Naive thymus-derived CD4-positive, alpha-beta T cell (primary cell): ENCODE measurements around the gene NRN1. TPM values are rescaled to one million over a fixed set of nuclear protein-coding genes. Genes with fewer than 3 reads are reported as not detected.

Experiments
- ATAC-seq: fragments of 150-1000 bp; cut with Tn5 transposase; 2 replicates; pipeline ENCODE4 v1.10.0; 2021; ENCODE audit warnings: mild to moderate bottlenecking, moderate library complexity
- CTCF ChIA-PET: fragments of 350-600 bp; sonication (Branson Sonifier 250); formaldehyde crosslinking; loops from one replicate; lab custom pipeline; 2021; ENCODE audit warnings: antibody characterized with exemption; lab: Charles Lee
- POLR2A ChIA-PET: fragments of 350-600 bp; sonication (Branson Sonifier 250); formaldehyde crosslinking; loops from one replicate; lab custom pipeline; 2021; ENCODE audit warnings: antibody characterized with exemption, inconsistent platforms; lab: Charles Lee
- DNase-seq, 9 donors: peaks; one replicate each; pipeline versions ENCODE4 v3.0.0 to v3.0.0-alpha.2; 2020 to 2022; ENCODE audit warnings: mixed read lengths in 1 of 9
- H3K27ac ChIP-seq: one replicate; pipeline ENCODE4 v1.7.0; 2013; ENCODE audit warnings: mild to moderate bottlenecking, low read depth, low read length, moderate library complexity
- H3K27me3 ChIP-seq, 2 donors: one replicate each; pipeline ENCODE4 v1.7.0; 2013; ENCODE audit warnings: low read length in 2 of 2, mild to moderate bottlenecking in 2 of 2, moderate library complexity in 2 of 2; ENCODE audit not compliant: control insufficient read depth in 2 of 2, insufficient read depth in 2 of 2
- H3K36me3 ChIP-seq, 3 experiments: 1 replicate in 2 of 3; 2 replicates in 1 of 3; pipeline ENCODE4 v1.7.0; 2013; ENCODE audit warnings: low read length in 3 of 3, mild to moderate bottlenecking in 3 of 3, moderate library complexity in 1 of 3; ENCODE audit not compliant: insufficient read depth in 3 of 3, control insufficient read depth in 2 of 3
- H3K4me1 ChIP-seq, 2 donors: one replicate each; pipeline ENCODE4 v1.7.0; 2013; ENCODE audit warnings: low read length in 2 of 2, mild to moderate bottlenecking in 2 of 2, moderate library complexity in 1 of 2; ENCODE audit not compliant: control insufficient read depth in 2 of 2, insufficient read depth in 2 of 2
- H3K4me3 ChIP-seq: 2 replicates; pipeline ENCODE4 v1.7.0; 2013; ENCODE audit warnings: mild to moderate bottlenecking, low read length
- H3K9me3 ChIP-seq, 3 experiments: 1 replicate in 2 of 3; 2 replicates in 1 of 3; pipeline ENCODE4 v1.7.0; 2013; ENCODE audit warnings: low read length in 3 of 3; ENCODE audit not compliant: control insufficient read depth in 2 of 3
- H3K27ac Mint-ChIP-seq, 9 donors: one replicate each; pipeline ENCODE4 v1.8.0; 2020 to 2022; ENCODE audit warnings: mixed read lengths in 9 of 9, mild to moderate bottlenecking in 8 of 9, moderate library complexity in 5 of 9, inconsistent platforms in 2 of 9
- H3K27me3 Mint-ChIP-seq, 5 donors: one replicate each; pipeline ENCODE4 v1.8.0; 2021 to 2022; ENCODE audit warnings: mixed read lengths in 5 of 5, mild to moderate bottlenecking in 1 of 5
- H3K36me3 Mint-ChIP-seq, 5 donors: one replicate each; pipeline ENCODE4 v1.8.0; 2020 to 2022; ENCODE audit warnings: mixed read lengths in 5 of 5, mild to moderate bottlenecking in 3 of 5, inconsistent platforms in 1 of 5
- H3K4me1 Mint-ChIP-seq, 7 donors: one replicate each; pipeline ENCODE4 v1.8.0; 2020 to 2022; ENCODE audit warnings: mixed read lengths in 7 of 7, mild to moderate bottlenecking in 3 of 7, inconsistent platforms in 1 of 7
- H3K4me3 Mint-ChIP-seq, 10 donors: one replicate each; pipeline ENCODE4 v1.8.0; 2020 to 2022; ENCODE audit warnings: mild to moderate bottlenecking in 10 of 10, mixed read lengths in 10 of 10, moderate library complexity in 6 of 10, inconsistent platforms in 2 of 10
- H3K9me3 Mint-ChIP-seq, 11 donors: one replicate each; pipeline ENCODE4 v1.8.0; 2020 to 2022; ENCODE audit warnings: mixed read lengths in 11 of 11, mild to moderate bottlenecking in 4 of 11, inconsistent platforms in 1 of 11, moderate library complexity in 1 of 11
- intact Hi-C, 2 donors: fragments of 100-400 bp; cut with micrococcal nuclease; formaldehyde crosslinking; loops; one replicate each; pipeline ENCODE4 v1.15.1; 2023
- polyA plus RNA-seq, 2 donors: library from polyadenylated mRNA; unstranded; fragments of 300-500 nt; fragmentation: Illumina TruSeq; gene quantifications; one replicate each; pipeline ENCODE4 v1.2.3, GENCODE V29; 2021
- total RNA-seq, 6 experiments: library from RNA in 5 of 6; stranded (reverse) in 5 of 6; gene quantifications; 1 replicate in 5 of 6; 2 replicates in 1 of 6; pipeline ENCODE4 v1.2.3 and lab custom pipeline; 2021 to 2026

NRN1 gene
- total and polyA plus RNA-seq, 7 experiments from 2014 or later, result 0.19 to 9.1 (median 0.34) TPM; not detected in 2

DNA sequence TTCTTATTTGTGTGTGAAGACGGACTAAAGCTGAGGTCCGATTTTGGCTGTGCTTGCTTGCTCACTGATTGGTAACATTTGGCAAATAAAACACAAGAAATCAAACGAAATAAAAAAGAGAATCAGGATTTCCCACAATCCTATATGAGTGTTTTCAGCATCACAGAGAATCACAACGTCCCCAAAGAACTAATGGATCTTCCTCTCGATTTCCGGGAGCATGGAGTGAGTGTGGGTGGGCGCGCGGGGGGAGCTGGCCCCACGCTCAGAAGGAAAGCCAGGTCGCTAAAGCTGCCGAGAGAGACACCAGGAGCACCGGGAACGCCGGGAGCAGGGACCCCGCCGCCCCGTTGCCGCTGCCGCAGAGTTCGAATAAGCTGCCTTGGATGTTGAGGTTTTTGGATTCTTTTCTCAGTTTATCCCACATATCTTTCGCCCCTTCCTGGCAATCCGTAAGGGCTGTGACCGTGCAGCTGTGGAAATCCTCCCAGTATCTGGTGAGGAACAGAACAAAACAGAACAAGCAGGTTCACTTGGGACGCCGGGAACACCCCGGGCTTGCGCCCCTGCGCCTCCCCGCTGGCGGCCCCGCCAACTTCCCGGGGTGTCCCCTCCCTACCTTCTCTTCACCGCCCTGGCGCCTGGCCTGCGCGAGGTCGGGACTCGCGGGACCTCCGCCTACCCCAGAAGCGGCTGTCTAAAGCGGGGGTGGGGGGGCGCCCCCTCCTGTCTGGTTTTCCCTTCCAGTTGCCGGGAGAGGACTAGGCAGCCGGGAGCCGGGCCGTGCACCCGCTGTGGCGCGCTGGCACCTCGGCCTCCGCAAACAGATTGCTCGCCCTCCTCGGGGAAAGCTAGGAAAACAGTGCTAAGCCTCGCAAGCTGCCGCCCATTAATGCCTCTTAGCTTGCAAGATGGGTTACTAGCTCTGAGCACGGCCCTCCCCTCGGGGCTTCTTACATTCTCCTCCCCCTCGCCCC, 7.7 kb downstream of the NRN1 start:
- H3K4me3 Mint-ChIP-seq, result peak overlapping the region; percentile 49 to 92 (median 69)
- H3K9me3 ChIP-seq, result peaks cover 0 to 9% (median 3%) of the 10 kb centered on the region in 3 experiments
- H3K27me3 Mint-ChIP-seq, result peaks cover 85 to 95% (median 88%) of the 10 kb centered on the region in 5 donors
- H3K36me3 ChIP-seq, result no peaks in the 10 kb centered on the region
- no peak overlapping the region for H3K4me3 ChIP-seq
- ChIA-PET POLR2A (no interaction called here), CTCF (no interaction called here)
- intact Hi-C loops, result loop anchor here in 1 of 2 donors (1.0 to 10.0 kb wide), 3 partner anchors 9 to 184 kb away; no protein-coding TSS in a partner anchor
- H3K27me3 ChIP-seq, result peaks cover 63 to 90% of the 10 kb centered on the region in 2 donors
- peaks cover 0 to 26% (median 7%) of the 10 kb centered on the region in 5 donors for H3K36me3 Mint-ChIP-seq
- peaks cover 54 to 89% (median 77%) of the 10 kb centered on the region in 7 donors for H3K4me1 Mint-ChIP-seq
- peak in 2 of 9 donors; percentile 15 to 19 for DNase-seq
- peak overlapping the region in 5 of 9 donors; percentile 38 to 75 (median 71) for H3K27ac Mint-ChIP-seq
- no peak overlapping the region for H3K27ac ChIP-seq
- H3K4me1 ChIP-seq, result peaks cover 27 to 75% of the 10 kb centered on the region in 2 donors
- peaks cover 0 to 32% (median 14%) of the 10 kb centered on the region in 11 donors for H3K9me3 Mint-ChIP-seq
- ATAC-seq, result no peak

DNA sequence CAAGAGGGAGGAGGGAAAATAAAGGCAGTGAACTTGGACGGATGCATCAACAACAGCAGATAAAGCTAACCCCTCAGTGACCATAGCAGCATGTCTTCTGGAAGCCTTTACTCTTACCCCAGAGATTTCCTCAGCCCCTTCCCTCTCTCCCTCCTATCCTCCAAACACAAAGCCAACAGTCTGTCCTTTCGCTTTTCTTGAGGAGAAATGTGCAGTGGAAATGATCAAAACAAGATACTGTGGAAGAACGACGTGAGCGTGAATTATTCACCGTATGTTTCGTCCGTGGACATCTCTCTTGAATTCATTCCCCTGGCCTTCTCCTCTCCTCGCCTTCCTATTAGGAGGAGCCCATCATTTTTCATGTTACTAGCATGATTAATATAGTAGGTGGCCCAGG, 8.5 kb downstream of the NRN1 start:
- H3K36me3 Mint-ChIP-seq, result peaks cover 3 to 25% (median 9%) of the 10 kb centered on the region in 5 donors
- Histone ChIP-seq H3K9me3 (peaks cover 0 to 9% (median 3%) of the 10 kb centered on the region in 3 experiments), H3K36me3 (no peaks in the 10 kb centered on the region), H3K4me1 (peaks cover 27 to 69% of the 10 kb centered on the region in 2 donors), H3K4me3 (no peak overlapping the region), H3K27ac (no peak overlapping the region), H3K27me3 (peaks cover 62 to 89% of the 10 kb centered on the region in 2 donors)
- POLR2A ChIA-PET, result no interaction called here
- ATAC-seq (no peak), DNase-seq (peak in 1 of 9 donors; percentile 10)
- H3K27me3 Mint-ChIP-seq, result peaks cover 89 to 95% (median 92%) of the 10 kb centered on the region in 5 donors
- CTCF ChIA-PET, result no interaction called here
- H3K4me3 Mint-ChIP-seq, result peak overlapping the region in 9 of 10 donors; percentile 20 to 93 (median 88)
- H3K27ac Mint-ChIP-seq, result peak overlapping the region in 3 of 9 donors; percentile 15 to 72 (median 24)
- peaks cover 56 to 89% (median 76%) of the 10 kb centered on the region in 7 donors for H3K4me1 Mint-ChIP-seq
- H3K9me3 Mint-ChIP-seq, result peaks cover 0 to 34% (median 14%) of the 10 kb centered on the region in 11 donors
- intact Hi-C loops, result loop anchor here in 1 of 2 donors (1.0 to 10.0 kb wide), 3 partner anchors 10 to 183 kb away; no protein-coding TSS in a partner anchor

DNA sequence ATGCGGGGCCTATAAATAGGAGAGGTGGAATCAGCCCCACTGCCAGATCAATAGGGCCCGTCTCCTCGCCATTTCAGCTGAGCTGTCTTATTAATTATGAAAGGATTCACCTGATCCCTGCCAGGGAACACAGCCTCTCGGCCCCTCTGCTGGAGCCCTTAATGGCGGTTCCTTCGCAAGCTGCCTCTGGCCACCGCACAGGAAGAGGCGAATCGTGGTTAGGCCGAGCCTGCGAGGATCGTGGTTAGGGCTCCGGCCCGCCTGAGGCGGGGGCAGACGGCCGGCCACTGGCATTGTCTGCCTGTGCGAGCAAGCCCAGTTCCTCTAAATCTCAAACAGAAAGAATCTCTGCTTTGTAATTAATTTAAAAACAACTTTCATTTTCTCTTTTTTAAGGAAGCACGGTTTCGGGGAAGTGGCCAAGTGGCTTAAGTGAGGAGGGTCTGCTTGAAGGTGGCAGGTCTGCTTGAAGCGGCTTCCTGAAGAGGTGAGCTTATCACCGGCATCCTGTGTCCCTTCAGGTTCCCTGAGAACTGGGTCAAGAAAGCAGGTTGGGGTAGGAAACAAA, 9.2 kb downstream of the NRN1 start:
- Mint-ChIP-seq H3K36me3 (peaks cover 3 to 21% (median 9%) of the 10 kb centered on the region in 5 donors), H3K4me1 (peaks cover 50 to 82% (median 71%) of the 10 kb centered on the region in 7 donors), H3K27me3 (peaks cover 91 to 95% (median 92%) of the 10 kb centered on the region in 5 donors), H3K27ac (peak overlapping the region in 3 of 9 donors; percentile 52 to 68 (median 55)), H3K4me3 (peak overlapping the region; percentile 71 to 93 (median 90)), H3K9me3 (peaks cover 0 to 34% (median 14%) of the 10 kb centered on the region in 11 donors)
- intact Hi-C loops, result loop anchor here (1.0 to 10.0 kb wide), 5 partner anchors 8 to 527 kb away; no protein-coding TSS in a partner anchor
- Histone ChIP-seq H3K4me3 (peak overlapping the region; percentile 84), H3K27ac (no peak overlapping the region), H3K27me3 (peaks cover 54 to 88% of the 10 kb centered on the region in 2 donors), H3K4me1 (peaks cover 27 to 62% of the 10 kb centered on the region in 2 donors), H3K36me3 (no peaks in the 10 kb centered on the region), H3K9me3 (peaks cover 0 to 9% (median 3%) of the 10 kb centered on the region in 3 experiments)
- ATAC-seq, result peak; percentile 45
- DNase-seq, result peak in 3 of 9 donors; percentile 23 to 35 (median 34)
- ChIA-PET POLR2A (no interaction called here), CTCF (interaction anchor here (0.6 kb wide), 1 partner anchor 539 kb away, joined by 4 read pairs; no protein-coding TSS in a partner anchor)

DNA sequence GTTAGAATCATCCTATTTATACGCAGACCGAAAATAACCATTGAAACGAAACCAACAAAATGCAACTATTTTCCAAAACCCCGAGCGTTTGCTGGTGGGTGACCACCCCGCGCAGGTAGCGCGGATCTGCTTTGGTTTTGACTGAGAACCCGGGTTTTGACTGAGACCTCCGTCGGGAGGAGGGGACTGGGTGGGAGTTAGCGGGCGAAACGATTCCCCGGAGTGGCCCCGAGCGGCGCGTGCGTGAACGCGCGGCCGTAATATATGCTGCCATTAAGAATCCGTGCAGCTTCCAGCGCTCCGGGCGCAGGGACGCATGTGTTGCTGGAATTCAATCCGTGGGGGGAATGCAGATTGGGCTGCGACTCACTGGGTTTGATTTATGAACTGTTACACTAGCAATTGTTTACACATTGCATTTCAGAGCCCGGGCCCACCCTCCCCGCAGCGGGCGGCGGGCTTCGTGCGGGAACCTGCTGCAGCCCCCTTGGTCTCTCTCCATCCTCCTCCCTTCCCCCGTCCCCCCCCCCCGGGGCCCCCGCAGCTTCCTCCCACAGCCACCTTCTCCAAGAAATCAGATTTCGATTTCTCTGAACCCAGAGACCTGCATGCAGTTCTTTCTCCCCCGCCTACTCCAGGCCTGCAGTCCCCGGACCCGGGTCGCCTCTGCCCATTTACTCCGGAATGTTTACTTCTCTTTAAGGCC, 9.9 kb downstream of the NRN1 start:
- H3K36me3 Mint-ChIP-seq, result peaks cover 3 to 21% (median 9%) of the 10 kb centered on the region in 5 donors
- peak; percentile 33 for ATAC-seq
- H3K27ac ChIP-seq, result no peak overlapping the region
- peaks cover 0 to 9% (median 3%) of the 10 kb centered on the region in 3 experiments for H3K9me3 ChIP-seq
- H3K4me1 Mint-ChIP-seq, result peaks cover 48 to 75% (median 65%) of the 10 kb centered on the region in 7 donors
- H3K27me3 ChIP-seq, result peaks cover 51 to 83% of the 10 kb centered on the region in 2 donors
- H3K27me3 Mint-ChIP-seq, result peaks cover 90 to 95% (median 93%) of the 10 kb centered on the region in 5 donors
- POLR2A ChIA-PET, result no interaction called here
- peaks cover 27 to 55% of the 10 kb centered on the region in 2 donors for H3K4me1 ChIP-seq
- peaks cover 0 to 34% (median 14%) of the 10 kb centered on the region in 11 donors for H3K9me3 Mint-ChIP-seq
- H3K36me3 ChIP-seq, result no peaks in the 10 kb centered on the region
- peak overlapping the region; percentile 84 for H3K4me3 ChIP-seq
- peak overlapping the region; percentile 87 to 93 (median 90) for H3K4me3 Mint-ChIP-seq
- H3K27ac Mint-ChIP-seq, result peak overlapping the region in 8 of 9 donors; percentile 0 to 80 (median 56)
- intact Hi-C loops, result loop anchor here (1.0 to 10.0 kb wide), 5 partner anchors 8 to 526 kb away; no protein-coding TSS in a partner anchor
- peak in 2 of 9 donors; percentile 33 to 37 for DNase-seq
- CTCF ChIA-PET, result interaction anchor here (0.6 kb wide), 1 partner anchor 538 kb away, joined by 4 read pairs; no protein-coding TSS in a partner anchor

DNA sequence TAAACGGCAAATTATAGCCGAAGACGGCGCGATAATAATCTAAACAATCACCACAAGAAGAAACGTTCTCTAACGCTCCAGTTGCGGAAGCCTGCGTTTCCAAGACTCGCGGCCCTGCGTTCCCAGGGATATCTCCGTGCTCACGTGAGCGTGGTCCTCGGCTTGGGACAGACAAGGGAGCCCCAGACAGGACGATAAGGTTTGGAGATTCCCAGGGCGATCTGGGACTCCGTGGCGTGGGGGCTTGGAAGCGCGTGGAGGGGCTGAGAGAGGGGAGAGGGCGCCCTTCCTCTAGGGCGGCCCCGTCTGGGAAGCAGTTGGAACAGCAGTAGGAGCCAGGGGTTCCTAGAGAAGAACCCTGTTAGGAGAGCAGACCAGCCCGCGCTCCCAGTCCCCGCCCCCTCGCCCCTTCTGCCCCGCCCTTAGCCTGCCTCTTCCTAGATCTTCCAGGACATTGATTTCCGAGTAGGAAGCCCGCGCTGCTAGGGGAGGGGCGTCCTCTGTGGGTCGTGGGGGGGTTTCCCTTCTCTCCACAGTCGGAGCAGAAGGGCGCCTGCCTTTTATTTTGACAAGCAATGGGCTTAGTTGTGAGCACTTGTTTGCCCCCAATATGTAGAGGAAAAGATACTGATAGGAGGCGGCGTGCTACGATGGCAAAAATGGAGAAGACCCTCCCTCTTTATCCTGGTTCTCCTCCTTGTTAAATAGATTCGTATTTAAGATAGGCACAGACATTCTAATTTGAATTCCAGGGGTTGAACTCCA, 10.6 kb downstream of the NRN1 start:
- Mint-ChIP-seq H3K36me3 (peaks cover 3 to 18% (median 9%) of the 10 kb centered on the region in 5 donors), H3K9me3 (peaks cover 0 to 31% (median 14%) of the 10 kb centered on the region in 11 donors), H3K4me3 (peak overlapping the region; percentile 87 to 93 (median 90)), H3K27ac (peak overlapping the region in 8 of 9 donors; percentile 15 to 86 (median 64)), H3K27me3 (peaks cover 86 to 95% (median 93%) of the 10 kb centered on the region in 5 donors), H3K4me1 (peaks cover 48 to 69% (median 58%) of the 10 kb centered on the region in 7 donors)
- ATAC-seq (no peak), DNase-seq (peak in 1 of 9 donors; percentile 29)
- Histone ChIP-seq H3K4me3 (peak overlapping the region; percentile 84), H3K27me3 (peaks cover 44 to 80% of the 10 kb centered on the region in 2 donors), H3K4me1 (peaks cover 27 to 53% of the 10 kb centered on the region in 2 donors), H3K27ac (no peak overlapping the region), H3K9me3 (peaks cover 0 to 9% (median 3%) of the 10 kb centered on the region in 3 experiments), H3K36me3 (no peaks in the 10 kb centered on the region)
- ChIA-PET POLR2A (interaction anchor here (0.6 to 1.2 kb wide), 2 partner anchors 10 to 217 kb away, joined by 3 read pairs; no protein-coding TSS in a partner anchor), CTCF (no interaction called here)
- intact Hi-C loops, result loop anchor here (1.0 to 10.0 kb wide), 5 partner anchors 9 to 525 kb away; no protein-coding TSS in a partner anchor
